Measurements from ENCODE around the gene IGF1R. TPM values are rescaled to one million over a fixed set of nuclear protein-coding genes. Genes with fewer than 3 reads are reported as not detected.

The IGF1R gene
- total RNA-seq, 1 experiment from 2014 or later = 16.3 TPM

DNA sequence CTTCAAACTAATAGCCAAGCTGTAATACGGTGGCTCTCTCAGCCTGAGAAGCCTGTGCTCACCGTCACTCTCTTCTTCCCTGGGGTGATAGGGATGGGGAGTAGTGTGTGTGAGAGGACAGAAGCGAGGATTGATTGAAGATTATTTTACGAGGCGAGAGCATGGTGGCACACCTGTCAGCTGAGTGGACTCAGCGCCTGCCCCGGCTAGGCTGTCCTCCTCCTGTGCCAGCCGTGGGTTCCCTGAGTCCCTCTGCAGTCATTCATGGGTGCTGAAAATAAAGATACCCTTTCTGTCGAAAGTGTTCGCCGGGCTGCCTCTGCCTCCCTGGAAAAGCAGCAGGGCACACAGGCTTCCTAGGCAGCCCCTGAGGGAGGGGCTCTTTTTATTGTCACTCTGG, 235.1 kb downstream of the IGF1R start:
- no peaks in the 10 kb centered on the region for H3K27me3 ChIP-seq (ENCODE audit: insufficient read depth, low read length)
- POLR2A ChIA-PET = no interaction called here
- no peaks in the 10 kb centered on the region for H4K20me1 ChIP-seq (ENCODE audit: insufficient read depth)
- intact Hi-C loops (cut with micrococcal nuclease) = loop anchor here (10.0 kb wide), 1 partner anchor 369 kb away; no protein-coding TSS in a partner anchor
- H3K9ac ChIP-seq (ENCODE audit: low read length) = no peak overlapping the region
- H3K9me2 ChIP-seq (ENCODE audit: insufficient read depth) = no peaks in the 10 kb centered on the region
- no peak for TF ChIP-seq JUND (IDR thresholded peaks at IDR 0.05)
- no peak for TF ChIP-seq EGR1 (IDR thresholded peaks at IDR 0.05; ENCODE audit: low read depth)
- TF ChIP-seq YY1 (IDR thresholded peaks at IDR 0.05; ENCODE audit: extremely low read depth, insufficient replicate concordance, low read depth, low read length) = no peak
- TF ChIP-seq RAD21 (IDR thresholded peaks at IDR 0.05; ENCODE audit: low read depth) = no peak
- TF ChIP-seq, protein P1, sequence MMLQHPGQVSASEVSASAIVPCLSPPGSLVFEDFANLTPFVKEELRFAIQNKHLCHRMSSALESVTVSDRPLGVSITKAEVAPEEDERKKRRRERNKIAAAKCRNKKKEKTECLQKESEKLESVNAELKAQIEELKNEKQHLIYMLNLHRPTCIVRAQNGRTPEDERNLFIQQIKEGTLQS (IDR thresholded peaks at IDR 0.05) = no peak
- no peak for TF ChIP-seq FOSL1 (IDR thresholded peaks at IDR 0.05; ENCODE audit: low read depth)
- no peak for TF ChIP-seq ELF1 (IDR thresholded peaks at IDR 0.05; ENCODE audit: borderline replicate concordance, low read depth)
- no peak for TF ChIP-seq CBX3 (IDR thresholded peaks at IDR 0.05; ENCODE audit: low read depth)
- no peak for TF ChIP-seq CEBPB (IDR thresholded peaks at IDR 0.05; ENCODE audit: low read depth)
- TF ChIP-seq, protein P2, sequence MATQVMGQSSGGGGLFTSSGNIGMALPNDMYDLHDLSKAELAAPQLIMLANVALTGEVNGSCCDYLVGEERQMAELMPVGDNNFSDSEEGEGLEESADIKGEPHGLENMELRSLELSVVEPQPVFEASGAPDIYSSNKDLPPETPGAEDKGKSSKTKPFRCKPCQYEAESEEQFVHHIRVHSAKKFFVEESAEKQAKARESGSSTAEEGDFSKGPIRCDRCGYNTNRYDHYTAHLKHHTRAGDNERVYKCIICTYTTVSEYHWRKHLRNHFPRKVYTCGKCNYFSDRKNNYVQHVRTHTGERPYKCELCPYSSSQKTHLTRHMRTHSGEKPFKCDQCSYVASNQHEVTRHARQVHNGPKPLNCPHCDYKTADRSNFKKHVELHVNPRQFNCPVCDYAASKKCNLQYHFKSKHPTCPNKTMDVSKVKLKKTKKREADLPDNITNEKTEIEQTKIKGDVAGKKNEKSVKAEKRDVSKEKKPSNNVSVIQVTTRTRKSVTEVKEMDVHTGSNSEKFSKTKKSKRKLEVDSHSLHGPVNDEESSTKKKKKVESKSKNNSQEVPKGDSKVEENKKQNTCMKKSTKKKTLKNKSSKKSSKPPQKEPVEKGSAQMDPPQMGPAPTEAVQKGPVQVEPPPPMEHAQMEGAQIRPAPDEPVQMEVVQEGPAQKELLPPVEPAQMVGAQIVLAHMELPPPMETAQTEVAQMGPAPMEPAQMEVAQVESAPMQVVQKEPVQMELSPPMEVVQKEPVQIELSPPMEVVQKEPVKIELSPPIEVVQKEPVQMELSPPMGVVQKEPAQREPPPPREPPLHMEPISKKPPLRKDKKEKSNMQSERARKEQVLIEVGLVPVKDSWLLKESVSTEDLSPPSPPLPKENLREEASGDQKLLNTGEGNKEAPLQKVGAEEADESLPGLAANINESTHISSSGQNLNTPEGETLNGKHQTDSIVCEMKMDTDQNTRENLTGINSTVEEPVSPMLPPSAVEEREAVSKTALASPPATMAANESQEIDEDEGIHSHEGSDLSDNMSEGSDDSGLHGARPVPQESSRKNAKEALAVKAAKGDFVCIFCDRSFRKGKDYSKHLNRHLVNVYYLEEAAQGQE (IDR thresholded peaks at IDR 0.05; ENCODE audit: low read depth) = no peak
- H3K9me3 ChIP-seq (ENCODE audit: control insufficient read depth in 1 of 2, insufficient read depth in 1 of 2, low read depth in 1 of 2, low read length in 2 of 2) = no peaks in the 10 kb centered on the region
- ATAC-seq (no peak), DNase-seq (ENCODE audit: low read depth, low spot score) (no peak)
- CTCF ChIA-PET = interaction anchor here (3.2 kb wide), 1 partner anchor 11 kb away, joined by 22 read pairs; no protein-coding TSS in a partner anchor
- H3K4me2 ChIP-seq (ENCODE audit: low read length) = no peak overlapping the region
- H3K4me3 ChIP-seq (replicated peaks in 1 of 2; ENCODE audit: low read depth in 1 of 2, low read length in 2 of 2) = no peak overlapping the region
- no peak overlapping the region for H3K27ac ChIP-seq (ENCODE audit: low read depth, low read length)
- no peaks in the 10 kb centered on the region; a peak in 1 of 4 replicates for H3K4me1 ChIP-seq (ENCODE audit: control insufficient read depth in 1 of 2, insufficient read depth in 2 of 2, low read length in 2 of 2)
- no peaks in the 10 kb centered on the region for H3K36me3 ChIP-seq (ENCODE audit: control insufficient read depth in 1 of 2, insufficient read depth in 2 of 2, low read length in 2 of 2)
- RAD21 ChIA-PET (ENCODE audit: low non-redundant PET in 1 of 2, low total read pairs in 2 of 2, uncharacterized antibody in 2 of 2, unreplicated experiment in 2 of 2) = no interaction called here
- no peaks in the 10 kb centered on the region for H3K79me2 ChIP-seq (ENCODE audit: insufficient read depth, low read length)
- BruUV-seq (replicated peaks) = no TSS peak
- H2AFZ ChIP-seq (ENCODE audit: low read depth, low read length, poor library complexity, severe bottlenecking) = no peak overlapping the region
